T-helper 1 cell treated with Interleukin-12 subunit alpha and Interleukin-12 subunit beta and Interleukin-4 antibody, amounts not matched to agents 30 μg/mL and 1 μg/mL, for 36 hours (primary cell): ENCODE measurements around the gene ELK1.

Experiments used
- H3K27ac Mint-ChIP-seq: one replicate; pipeline ENCODE4 v1.8.0; 2021; ENCODE audit warnings: mild to moderate bottlenecking, mixed read lengths
- H3K27me3 Mint-ChIP-seq: one replicate; pipeline ENCODE4 v1.8.0; 2021; ENCODE audit warnings: low read depth, mixed read lengths
- H3K36me3 Mint-ChIP-seq: one replicate; pipeline ENCODE4 v1.8.0; 2021; ENCODE audit warnings: low read depth, mixed read lengths
- H3K4me1 Mint-ChIP-seq: one replicate; pipeline ENCODE4 v1.8.0; 2021; ENCODE audit warnings: low read depth, mixed read lengths
- H3K4me3 Mint-ChIP-seq: one replicate; pipeline ENCODE4 v1.8.0; 2021; ENCODE audit warnings: mild to moderate bottlenecking, moderate library complexity, mixed read lengths
- H3K9me3 Mint-ChIP-seq: one replicate; pipeline ENCODE4 v1.8.0; 2021; ENCODE audit warnings: mixed read lengths

The ELK1 gene

GRCh38 chrX:47658684-47659420 is 8.5 kb upstream of the ELK1 start, which contains the start of gene UXT:
UXT (minus strand) TSS chrX:47659180; CDS start chrX:47658927, 253 bp downstream.
- Mint-ChIP-seq H3K27me3 (no peaks in the 10 kb centered on the region), H3K27ac (peak within 1 kb of the TSS; percentile 94), H3K36me3 (peaks cover 22% of the 10 kb centered on the region), H3K4me1 (peaks cover 25% of the 10 kb centered on the region), H3K9me3 (no peaks in the 10 kb centered on the region), H3K4me3 (peak within 1 kb of the TSS; percentile 89)

GRCh38 chrX:47658301-47658683 is 7.9 kb upstream of the ELK1 start:
- Mint-ChIP-seq H3K9me3 (no peaks in the 10 kb centered on the region), H3K27ac (peak overlapping the region; percentile 94), H3K27me3 (no peaks in the 10 kb centered on the region), H3K36me3 (peaks cover 28% of the 10 kb centered on the region), H3K4me1 (peaks cover 29% of the 10 kb centered on the region), H3K4me3 (peak overlapping the region; percentile 89)

GRCh38 chrX:47651043-47651905 is 911 bp upstream of the ELK1 start:
- Mint-ChIP-seq H3K36me3 (peaks cover 49% of the 10 kb centered on the region), H3K4me3 (peak overlapping the region; percentile 93), H3K27me3 (no peaks in the 10 kb centered on the region), H3K9me3 (no peaks in the 10 kb centered on the region), H3K4me1 (peaks cover 43% of the 10 kb centered on the region), H3K27ac (peak overlapping the region; percentile 96)

GRCh38 chrX:47649781-47650163 is 591 bp downstream of the ELK1 start:
- Mint-ChIP-seq H3K9me3 (no peaks in the 10 kb centered on the region), H3K4me1 (peaks cover 45% of the 10 kb centered on the region), H3K4me3 (peak overlapping the region; percentile 93), H3K27ac (peak overlapping the region; percentile 93), H3K36me3 (peaks cover 40% of the 10 kb centered on the region), H3K27me3 (no peaks in the 10 kb centered on the region)

- Mint-ChIP-seq H3K4me3 (peak overlapping the region; percentile 93), H3K27ac (peak overlapping the region; percentile 93), H3K9me3 (no peaks in the 10 kb centered on the region), H3K27me3 (no peaks in the 10 kb centered on the region), H3K36me3 (peaks cover 38% of the 10 kb centered on the region), H3K4me1 (peaks cover 50% of the 10 kb centered on the region)
These were observed 1.1 kb downstream of the ELK1 start for GRCh38 chrX:47649271-47649670.

GRCh38 chrX:47648376-47648775 is 2.0 kb downstream of the ELK1 start:
- peaks cover 50% of the 10 kb centered on the region for H3K4me1 Mint-ChIP-seq
- no peaks in the 10 kb centered on the region for H3K27me3 Mint-ChIP-seq
- H3K27ac Mint-ChIP-seq: peak overlapping the region; percentile 93
- peak overlapping the region; percentile 93 for H3K4me3 Mint-ChIP-seq
- peaks cover 35% of the 10 kb centered on the region for H3K36me3 Mint-ChIP-seq
- H3K9me3 Mint-ChIP-seq: no peaks in the 10 kb centered on the region

GRCh38 chrX:47646636-47647035 is 3.7 kb downstream of the ELK1 start:
- Mint-ChIP-seq H3K9me3 (no peaks in the 10 kb centered on the region), H3K4me3 (peak overlapping the region; percentile 20), H3K27me3 (no peaks in the 10 kb centered on the region), H3K27ac (no peak overlapping the region), H3K36me3 (peaks cover 28% of the 10 kb centered on the region), H3K4me1 (peaks cover 46% of the 10 kb centered on the region)

- H3K27me3 Mint-ChIP-seq: no peaks in the 10 kb centered on the region
- H3K4me3 Mint-ChIP-seq: peak overlapping the region; percentile 14
These were observed 4.8 kb downstream of the ELK1 start for GRCh38 chrX:47645530-47645929.

GRCh38 chrX:47644557-47645091 is 5.7 kb downstream of the ELK1 start:
- Mint-ChIP-seq H3K36me3 (peaks cover 42% of the 10 kb centered on the region), H3K4me3 (no peak overlapping the region)

More at GRCh38 chrX:47645530-47645929, 4.8 kb downstream of the ELK1 start:
- Mint-ChIP-seq H3K36me3 (peaks cover 33% of the 10 kb centered on the region), H3K4me1 (peaks cover 38% of the 10 kb centered on the region), H3K9me3 (no peaks in the 10 kb centered on the region), H3K27ac (no peak overlapping the region)

GRCh38 chrX:47643926-47644325 is 6.4 kb downstream of the ELK1 start:
- no peaks in the 10 kb centered on the region for H3K9me3 Mint-ChIP-seq
- H3K27me3 Mint-ChIP-seq: no peaks in the 10 kb centered on the region
- no peak overlapping the region for H3K27ac Mint-ChIP-seq
- peaks cover 46% of the 10 kb centered on the region for H3K36me3 Mint-ChIP-seq
- peaks cover 37% of the 10 kb centered on the region for H3K4me1 Mint-ChIP-seq
- no peak overlapping the region for H3K4me3 Mint-ChIP-seq

More at GRCh38 chrX:47644557-47645091, 5.7 kb downstream of the ELK1 start:
- H3K4me1 Mint-ChIP-seq: peaks cover 41% of the 10 kb centered on the region
- H3K27ac Mint-ChIP-seq: peak overlapping the region; percentile 73
- no peaks in the 10 kb centered on the region for H3K9me3 Mint-ChIP-seq
- H3K27me3 Mint-ChIP-seq: no peaks in the 10 kb centered on the region

- H3K27me3 Mint-ChIP-seq: no peaks in the 10 kb centered on the region
- peak overlapping the region; percentile 31 for H3K27ac Mint-ChIP-seq
- H3K36me3 Mint-ChIP-seq: peaks cover 48% of the 10 kb centered on the region
- peak overlapping the region; percentile 7 for H3K4me3 Mint-ChIP-seq
- H3K4me1 Mint-ChIP-seq: peaks cover 15% of the 10 kb centered on the region
- H3K9me3 Mint-ChIP-seq: no peaks in the 10 kb centered on the region
These were observed 11.5 kb downstream of the ELK1 start for GRCh38 chrX:47638816-47639215.

GRCh38 chrX:47637546-47638195 is 12.7 kb downstream of the ELK1 start:
- Mint-ChIP-seq H3K9me3 (no peaks in the 10 kb centered on the region), H3K4me1 (peaks cover 15% of the 10 kb centered on the region), H3K27me3 (no peaks in the 10 kb centered on the region), H3K4me3 (peak overlapping the region; percentile 64), H3K27ac (peak overlapping the region; percentile 66), H3K36me3 (peaks cover 46% of the 10 kb centered on the region)

- no peaks in the 10 kb centered on the region for H3K27me3 Mint-ChIP-seq
- H3K4me3 Mint-ChIP-seq: no peak overlapping the region
- H3K36me3 Mint-ChIP-seq: peaks cover 26% of the 10 kb centered on the region
- H3K4me1 Mint-ChIP-seq: peaks cover 17% of the 10 kb centered on the region
- H3K27ac Mint-ChIP-seq: no peak overlapping the region
- H3K9me3 Mint-ChIP-seq: no peaks in the 10 kb centered on the region
These were observed 15.3 kb downstream of the ELK1 start for GRCh38 chrX:47634871-47635575.
